ENCODE data around the gene ADCY3.

DNA sequence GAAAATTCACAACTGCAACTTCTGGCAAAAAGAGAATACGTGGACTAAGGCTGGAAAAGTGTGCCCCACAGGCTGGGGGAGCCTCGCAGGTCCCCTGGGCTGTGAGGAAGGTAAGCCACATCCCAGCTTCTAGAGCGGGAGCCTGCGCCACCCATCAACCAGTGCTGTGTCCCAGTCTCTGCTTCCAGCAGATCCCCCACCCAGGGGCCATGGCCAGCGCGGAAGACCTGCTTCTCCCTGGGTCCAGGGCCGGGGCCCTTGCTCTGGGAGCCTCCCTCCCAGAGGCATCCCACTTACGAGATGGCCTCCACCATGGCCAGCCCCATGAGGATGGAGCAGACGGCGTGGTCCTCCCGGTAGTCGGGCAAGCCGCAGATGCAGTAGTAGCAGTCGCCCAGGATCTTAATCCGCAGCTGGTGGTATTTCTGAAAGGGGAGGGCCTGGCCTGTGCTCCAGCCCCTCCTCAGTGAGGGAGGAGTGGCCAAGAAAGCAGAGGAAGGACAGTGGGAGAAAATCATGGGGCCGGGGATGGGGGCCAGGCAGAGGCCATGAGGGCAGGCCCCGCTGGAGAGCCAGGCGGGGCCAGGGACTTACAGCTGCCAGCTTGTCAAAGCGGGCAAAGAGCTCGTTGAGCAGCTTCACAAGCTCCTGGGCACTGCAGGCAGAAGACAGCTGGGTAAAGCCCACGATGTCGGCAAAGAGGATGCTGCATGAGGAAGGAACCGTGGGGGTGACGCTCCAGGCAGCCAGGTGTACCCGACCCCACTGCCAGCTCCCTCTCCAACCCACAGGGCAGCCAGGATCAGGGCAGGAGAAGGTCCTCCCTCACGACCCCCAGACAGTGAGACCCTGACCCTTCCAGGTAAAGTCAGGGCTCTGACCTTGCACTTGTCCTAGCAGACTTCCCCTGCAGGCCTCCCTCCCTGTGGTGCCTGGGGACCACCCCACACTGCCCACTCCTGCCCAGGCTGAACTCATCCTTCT is 78.8 kb downstream of the ADCY3 start:
- TF ChIP-seq, protein P1, sequence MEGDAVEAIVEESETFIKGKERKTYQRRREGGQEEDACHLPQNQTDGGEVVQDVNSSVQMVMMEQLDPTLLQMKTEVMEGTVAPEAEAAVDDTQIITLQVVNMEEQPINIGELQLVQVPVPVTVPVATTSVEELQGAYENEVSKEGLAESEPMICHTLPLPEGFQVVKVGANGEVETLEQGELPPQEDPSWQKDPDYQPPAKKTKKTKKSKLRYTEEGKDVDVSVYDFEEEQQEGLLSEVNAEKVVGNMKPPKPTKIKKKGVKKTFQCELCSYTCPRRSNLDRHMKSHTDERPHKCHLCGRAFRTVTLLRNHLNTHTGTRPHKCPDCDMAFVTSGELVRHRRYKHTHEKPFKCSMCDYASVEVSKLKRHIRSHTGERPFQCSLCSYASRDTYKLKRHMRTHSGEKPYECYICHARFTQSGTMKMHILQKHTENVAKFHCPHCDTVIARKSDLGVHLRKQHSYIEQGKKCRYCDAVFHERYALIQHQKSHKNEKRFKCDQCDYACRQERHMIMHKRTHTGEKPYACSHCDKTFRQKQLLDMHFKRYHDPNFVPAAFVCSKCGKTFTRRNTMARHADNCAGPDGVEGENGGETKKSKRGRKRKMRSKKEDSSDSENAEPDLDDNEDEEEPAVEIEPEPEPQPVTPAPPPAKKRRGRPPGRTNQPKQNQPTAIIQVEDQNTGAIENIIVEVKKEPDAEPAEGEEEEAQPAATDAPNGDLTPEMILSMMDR (IDR thresholded peaks at IDR 0.05) = no peak
- TF ChIP-seq POLR2AphosphoS5 (IDR thresholded peaks at IDR 0.05) = no peak
